GM18507 (cell line): ENCODE data around the gene CCDC88C.

Source experiments
- DNase-seq: peaks from one replicate; pipeline ENCODE4 v3.0.0; 2011; ENCODE audit warnings: low read depth; ENCODE audit not compliant: insufficient read length; ENCODE audit errors: extremely low spot score
- FAIRE-seq: peaks from 2 replicates; lab custom pipeline; 2011; peaks lifted over from hg19 to GRCh38; lab: Jason Lieb, UNC

CCDC88C gene

DNA sequence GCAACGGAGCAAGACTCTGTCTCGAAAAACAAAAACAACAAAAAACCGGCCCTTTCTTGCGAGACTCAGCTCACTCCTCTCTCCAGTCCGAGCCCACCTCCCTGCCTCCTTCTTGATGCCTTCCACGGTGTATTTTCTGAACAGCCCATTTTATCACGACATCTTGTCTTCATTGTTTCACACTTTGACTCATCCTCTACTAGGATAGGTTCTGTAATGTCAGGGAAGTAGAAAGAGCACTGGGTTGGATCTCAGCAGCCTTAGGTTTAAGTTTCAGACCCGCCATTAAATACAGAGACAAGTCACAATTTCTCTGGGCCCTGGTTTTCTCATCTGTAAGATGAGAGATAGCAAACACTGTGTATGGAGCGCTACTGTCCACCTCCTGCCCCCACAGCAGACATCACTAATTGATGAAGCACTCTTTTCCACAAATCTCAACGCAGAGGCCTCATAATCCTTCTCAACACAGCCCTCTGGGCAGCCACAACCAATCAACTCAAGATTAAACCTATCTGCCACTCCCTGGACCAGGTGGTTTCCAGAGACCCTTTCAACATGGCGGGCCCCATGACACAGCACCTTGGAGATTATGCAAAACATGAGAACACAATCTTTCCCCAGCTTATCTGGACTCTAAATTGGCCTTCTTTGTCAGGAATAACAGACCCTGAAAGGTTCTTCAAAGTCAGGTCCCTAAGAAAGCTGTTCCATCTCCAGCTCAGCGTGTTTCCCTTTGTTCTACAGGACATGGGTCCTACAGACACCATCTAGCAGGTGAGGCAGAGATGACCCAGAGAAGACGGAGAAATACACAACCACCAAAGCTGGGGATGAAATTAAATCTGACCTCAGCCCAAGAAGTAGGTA is 35.6 kb downstream of the CCDC88C start:
- peak; percentile 62 for FAIRE-seq

DNA sequence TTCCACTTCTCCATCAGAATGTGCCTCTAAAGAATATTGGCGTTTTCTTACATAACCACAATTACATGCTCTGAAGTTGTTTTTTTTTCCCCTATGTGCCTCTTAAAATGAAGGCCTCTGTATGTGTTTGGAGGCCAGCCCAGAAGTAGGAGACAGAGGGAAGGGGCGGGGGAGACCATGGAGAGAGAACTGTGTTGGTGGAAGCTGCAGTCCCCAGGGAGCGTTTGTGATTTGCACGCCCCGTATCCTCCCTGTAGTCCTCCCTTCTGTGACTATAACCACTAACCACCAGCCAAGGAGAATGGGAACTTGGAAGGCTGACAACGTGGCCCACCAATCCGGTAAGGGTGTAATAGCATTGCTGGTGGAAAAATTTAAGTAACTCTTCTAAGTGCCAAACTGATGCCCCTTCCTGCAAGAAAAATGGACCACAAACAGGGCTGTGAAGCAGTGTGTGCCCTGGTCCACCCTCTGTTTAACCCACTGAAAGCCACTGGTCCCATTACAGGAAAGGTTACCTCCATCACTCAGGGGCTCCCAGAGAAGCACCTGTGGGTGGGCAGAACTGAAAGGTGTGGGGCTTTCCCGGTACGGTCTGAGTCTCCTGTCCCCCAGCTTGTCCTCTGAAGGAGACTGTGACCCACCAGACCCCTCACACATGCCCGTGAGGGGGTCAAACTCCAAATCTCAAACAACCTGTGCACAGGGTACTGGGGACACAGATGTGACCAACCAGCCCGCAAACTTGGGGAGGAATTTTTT is 36.8 kb downstream of the CCDC88C start:
- no peak for DNase-seq
- FAIRE-seq = peak; percentile 71

More for the DNA sequence above, 35.6 kb downstream of the CCDC88C start:
- DNase-seq = no peak

GRCh38 chr14:91380123-91380522 is 37.5 kb downstream of the CCDC88C start:
- DNase-seq = no peak
- FAIRE-seq = peak; percentile 57

- FAIRE-seq (no peak), DNase-seq (no peak)
Measured at GRCh38 chr14:91379579-91379932, 38.1 kb downstream of the CCDC88C start.

DNA sequence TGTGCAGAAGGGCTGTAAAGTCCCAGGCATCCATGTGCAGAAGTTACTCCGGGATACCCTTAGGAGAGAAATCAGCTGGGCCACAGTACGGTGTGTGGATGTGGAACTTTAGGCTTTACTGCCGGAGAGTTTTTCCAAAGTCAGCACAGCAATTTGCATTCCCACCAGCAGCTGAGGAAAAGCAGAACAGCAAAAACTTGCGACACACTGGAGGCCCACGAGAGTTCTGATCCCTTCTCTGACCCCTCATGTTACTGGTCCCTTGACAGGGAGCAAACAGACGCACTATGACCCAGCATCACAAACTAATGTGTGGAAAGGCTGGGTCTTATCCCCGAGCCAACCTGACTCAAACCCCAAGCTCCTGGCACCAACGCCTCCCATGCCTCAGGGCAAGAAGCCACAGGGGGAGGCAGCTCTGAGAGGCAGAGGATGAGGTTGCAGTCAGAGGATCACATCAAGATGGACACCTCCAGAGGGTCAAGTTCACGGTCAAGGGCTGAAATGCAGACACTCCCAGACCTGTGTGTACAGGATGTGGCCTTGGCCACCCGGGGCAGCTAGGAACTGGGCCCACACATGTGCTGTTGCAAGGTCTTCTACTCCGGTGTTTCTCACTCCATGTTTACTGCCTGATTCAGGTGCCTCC is 38.6 kb downstream of the CCDC88C start:
- FAIRE-seq = no peak
- no peak for DNase-seq

- no peak for DNase-seq
- FAIRE-seq = peak; percentile 75
Measured at GRCh38 chr14:91377700-91378652, 39.6 kb downstream of the CCDC88C start.

DNA sequence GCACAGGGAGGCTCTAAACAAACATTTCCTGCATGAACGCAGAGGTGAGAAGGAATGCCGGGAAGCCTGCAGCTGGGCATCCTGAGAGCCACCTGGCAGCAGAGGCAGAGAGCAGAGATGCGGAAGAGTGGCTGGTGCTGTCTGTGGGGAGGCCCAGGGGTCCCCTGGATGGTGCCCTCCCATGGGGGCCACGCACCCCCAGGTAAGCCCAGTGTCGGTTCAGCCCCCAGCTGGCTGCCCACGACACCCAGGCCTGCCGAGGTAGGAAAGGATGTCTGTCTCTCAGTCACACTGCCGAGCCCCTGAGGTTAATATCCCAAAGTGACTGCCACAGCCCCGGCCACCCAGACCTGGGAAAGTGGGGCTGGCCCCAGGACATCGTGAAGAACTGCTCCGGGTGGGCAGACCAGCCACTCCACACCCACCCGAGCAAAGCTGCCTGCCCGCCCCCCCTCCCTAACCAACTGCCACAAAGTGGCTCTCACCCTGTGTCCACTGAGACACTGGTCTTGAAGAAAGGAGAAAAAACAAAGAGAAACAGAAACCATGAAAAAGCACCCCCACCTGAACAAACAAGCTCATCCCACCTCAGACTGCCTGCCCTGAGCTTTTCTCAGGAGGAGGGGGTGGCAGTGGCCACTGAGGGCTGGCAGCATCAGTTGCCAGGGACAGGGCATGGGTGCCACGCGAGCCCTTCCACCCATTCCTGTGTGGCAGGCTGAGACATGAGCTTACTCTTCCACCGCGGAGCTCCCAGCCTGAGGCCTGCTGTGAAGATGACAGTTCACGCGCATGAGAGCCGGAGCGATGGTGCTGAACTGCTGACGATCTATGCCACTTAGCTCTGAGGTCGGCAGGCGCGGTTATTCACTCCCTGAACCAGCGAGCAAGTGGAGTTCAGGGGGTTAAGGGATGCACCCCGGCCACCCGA is 40.8 kb downstream of the CCDC88C start:
- peak; percentile 67 for FAIRE-seq
- DNase-seq = no peak

DNA sequence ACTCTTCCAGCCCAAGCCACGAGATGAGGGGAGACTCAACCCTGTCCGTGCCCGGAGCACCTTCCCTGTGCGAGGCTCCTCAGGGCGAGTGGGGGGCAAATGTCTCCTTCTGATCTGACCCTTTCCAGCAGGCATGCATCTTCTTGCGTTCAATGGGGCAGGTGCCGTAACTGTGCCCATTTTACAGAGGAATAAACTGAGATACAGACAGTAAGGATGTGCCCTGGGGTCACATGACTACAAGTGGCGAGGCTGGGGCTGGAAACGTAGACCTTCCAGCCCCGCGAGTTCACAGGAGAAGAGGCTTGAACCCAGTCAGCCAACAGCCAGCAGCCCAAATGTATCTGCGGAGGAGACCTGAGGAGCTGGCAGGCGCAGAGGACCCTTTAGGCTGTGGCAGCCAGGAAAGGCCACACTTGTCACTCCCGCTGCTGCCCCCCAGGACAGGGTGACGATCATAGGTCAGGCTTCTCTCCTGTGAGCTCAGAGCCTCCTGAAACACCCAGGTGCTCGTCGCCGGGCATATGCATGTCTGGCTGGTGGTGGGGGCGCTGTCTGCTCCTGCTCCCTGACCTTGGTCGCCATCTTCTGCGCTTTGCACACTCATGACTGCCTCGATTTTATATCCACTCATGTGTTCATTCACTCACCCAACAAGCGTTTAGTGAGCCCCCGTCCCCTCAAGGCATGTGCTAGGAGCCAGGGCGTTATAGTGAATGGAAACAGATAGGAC is 41.7 kb downstream of the CCDC88C start:
- DNase-seq (no peak), FAIRE-seq (no peak)

DNA sequence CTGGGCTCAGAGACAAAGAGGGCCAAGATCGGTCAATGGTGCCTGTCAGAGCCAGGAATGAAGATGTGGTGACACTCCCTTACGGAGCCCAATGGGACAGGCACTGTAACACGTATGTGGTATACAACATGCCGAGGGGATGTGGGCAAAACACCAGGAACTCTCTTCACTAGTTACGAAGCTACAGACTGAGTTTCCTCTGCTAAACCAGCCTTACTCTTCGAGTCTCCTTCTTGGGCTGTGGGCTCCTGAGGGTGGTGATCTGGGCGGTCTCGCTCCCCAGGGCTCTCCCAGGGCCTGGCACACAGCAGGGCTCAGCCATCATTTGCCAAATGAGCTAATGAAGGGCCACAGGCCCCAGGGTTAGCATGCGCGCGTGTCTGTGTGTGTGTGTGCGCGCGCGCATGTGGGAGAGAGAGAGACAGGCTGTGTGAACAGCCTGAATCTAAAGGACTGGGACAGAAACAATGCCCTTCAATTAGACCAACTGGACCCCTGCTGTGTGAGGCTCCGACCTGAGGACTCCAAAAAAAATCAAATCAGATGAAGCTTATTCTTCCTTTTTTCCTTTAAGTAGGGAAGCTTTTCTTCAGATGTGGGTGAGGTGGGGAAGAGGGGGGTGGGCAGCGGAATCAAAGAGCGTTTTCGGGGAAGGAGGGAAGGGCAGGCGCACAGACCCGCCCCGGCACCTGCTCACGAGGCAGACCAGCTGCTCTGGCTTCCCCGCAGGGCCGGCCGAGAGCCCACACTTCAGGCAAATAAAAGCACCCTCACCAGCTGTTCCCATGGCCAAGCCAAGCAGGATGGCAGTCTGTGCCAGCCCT is 42.5 kb downstream of the CCDC88C start:
- FAIRE-seq (no peak), DNase-seq (no peak)

DNA sequence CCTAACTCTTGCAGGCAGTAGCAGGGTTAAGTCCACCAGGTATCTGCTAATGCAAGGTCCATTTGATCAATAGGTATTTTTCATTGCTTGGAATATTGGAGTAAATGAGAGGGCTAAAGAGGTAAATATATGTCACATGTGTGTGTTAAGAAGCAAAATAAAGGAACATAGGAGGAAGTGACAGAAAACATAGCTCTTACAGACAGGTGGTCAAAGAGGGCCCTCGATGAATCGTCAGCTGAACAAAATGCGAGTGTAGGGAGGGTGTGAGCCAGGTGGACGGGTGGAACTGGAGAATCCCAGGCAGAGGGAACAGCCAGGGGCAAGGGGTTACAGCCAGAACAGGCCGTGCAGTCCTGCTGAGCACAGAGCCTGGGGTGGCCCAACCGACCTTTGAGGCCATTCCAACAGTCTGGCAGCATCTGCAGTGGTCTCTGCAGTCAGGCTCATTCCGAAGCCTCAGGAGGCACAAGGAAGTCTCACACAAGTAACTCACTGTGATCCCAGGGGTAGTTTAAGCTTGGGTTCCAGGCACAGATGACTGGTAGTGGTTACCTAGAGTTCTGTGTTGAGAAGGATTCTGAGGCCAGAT is 43.2 kb downstream of the CCDC88C start:
- FAIRE-seq (peak; percentile 5), DNase-seq (no peak)

DNA sequence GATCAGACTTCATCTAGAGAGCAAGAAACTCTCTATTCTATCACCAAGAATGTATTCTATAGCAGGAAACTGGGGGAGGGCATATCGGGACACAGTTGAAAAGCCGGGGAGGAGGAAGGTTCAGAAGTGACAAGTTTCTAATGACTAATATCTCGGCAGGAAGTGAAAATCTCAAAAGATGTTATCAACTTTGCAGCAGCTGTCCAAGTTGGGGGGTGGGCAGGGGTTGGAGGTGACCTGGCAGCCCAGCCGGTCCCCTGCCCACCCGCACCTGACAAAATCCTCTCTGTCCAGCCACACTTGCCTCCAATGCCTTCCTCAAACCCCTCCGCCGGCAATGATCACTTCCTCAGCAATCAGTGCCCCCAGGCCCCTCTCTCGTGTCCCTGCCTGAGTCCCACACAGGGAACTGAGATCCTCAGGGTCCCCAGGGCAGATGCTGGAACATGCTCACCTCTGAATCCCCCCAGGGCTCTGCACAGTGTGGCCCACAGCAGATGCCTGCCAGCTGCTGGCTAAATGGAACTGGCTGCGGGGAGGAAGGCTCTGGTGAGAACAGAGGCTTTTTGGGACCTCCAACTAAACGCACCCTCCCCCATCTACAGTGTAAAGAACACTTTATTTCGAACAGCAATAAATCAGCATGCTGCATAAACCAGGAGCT is 43.9 kb downstream of the CCDC88C start:
- DNase-seq = peak; percentile 68

DNA sequence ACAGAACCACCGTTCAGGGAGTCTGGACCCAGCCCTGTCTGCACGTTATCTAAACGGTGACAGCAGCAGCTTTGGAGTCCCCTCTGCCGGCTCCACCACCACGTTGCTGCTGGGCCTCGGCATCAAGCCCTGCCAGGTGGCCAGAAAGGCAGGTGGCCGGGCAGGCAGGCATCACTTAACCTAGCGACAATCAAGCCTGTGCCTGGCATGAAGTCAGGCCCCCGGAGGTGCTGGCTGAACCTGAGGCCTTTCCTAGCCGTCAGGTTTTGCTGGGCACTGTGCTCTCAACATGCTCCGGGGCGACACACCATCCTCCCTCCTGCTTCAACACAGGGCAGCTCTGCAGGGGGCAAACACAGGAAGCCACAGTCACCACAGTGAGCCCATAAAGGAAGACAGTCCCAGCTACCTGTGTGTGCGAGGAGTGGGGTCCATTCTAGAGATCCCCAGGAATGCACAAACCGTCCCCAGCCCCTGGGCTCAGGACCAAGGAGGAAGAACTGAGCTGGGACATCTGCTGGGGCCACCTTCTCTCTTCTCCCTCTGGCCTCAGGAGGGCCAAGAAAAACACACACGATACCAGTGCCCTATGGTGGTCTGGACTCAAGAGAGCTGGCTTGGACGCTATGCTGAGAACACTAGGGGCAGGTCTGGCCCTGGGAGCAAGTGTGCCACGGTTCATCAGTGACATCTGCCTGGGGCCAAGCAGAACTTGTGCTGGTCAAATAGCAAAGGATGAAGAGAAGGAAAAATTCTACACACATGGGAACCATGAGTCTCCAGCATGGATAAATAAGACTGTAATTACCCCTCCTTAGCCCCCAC is 44.7 kb downstream of the CCDC88C start:
- FAIRE-seq = no peak
- no peak for DNase-seq

More for the DNA sequence above, 43.9 kb downstream of the CCDC88C start:
- peak; percentile 97 for FAIRE-seq

DNA sequence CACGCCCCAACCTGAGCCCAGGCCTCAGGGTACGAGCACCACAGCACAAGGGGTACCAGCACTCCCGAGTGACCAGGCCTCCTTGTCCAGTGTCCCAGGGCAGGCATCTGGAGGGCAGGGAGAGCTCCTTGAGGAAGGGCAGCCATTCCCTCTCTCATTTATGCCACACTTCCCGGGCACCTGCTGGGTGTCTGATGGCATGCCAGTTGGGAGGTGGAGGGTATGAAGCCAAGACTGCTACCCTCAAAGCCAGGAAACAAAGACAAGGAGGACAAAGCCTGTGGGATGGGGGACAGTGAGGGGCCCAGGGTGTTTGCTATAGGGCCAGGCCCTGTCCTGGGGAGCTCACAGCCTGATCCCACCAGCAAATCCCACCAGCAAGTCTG is 45.6 kb downstream of the CCDC88C start:
- FAIRE-seq = no peak
- no peak for DNase-seq

GRCh38 chr14:91371011-91371989 is 46.3 kb downstream of the CCDC88C start:
- FAIRE-seq (no peak), DNase-seq (no peak)
